Transverse colon (tissue), 4 donors: Measurements from ENCODE around the gene SPTLC3.

Experiments
- CTCF ChIP-seq, 5 experiments: fragments of 200-600 bp in 3 of 5; fragments of 450-650 bp in 2 of 5; sonication (generic) in 3 of 5; IDR thresholded peaks; 1 replicate in 2 of 5; 2 replicates in 3 of 5; pipeline ENCODE4 v1.5.1; 2016 to 2017; ENCODE audit warnings: antibody characterized with exemption in 5 of 5, inconsistent platforms in 3 of 5, mild to moderate bottlenecking in 2 of 5, moderate library complexity in 1 of 5
- EP300 ChIP-seq: sonication (generic); formaldehyde crosslinking; IDR thresholded peaks from one replicate; pipeline ENCODE4 v1.6.1; 2017; ENCODE audit warnings: antibody characterized with exemption, low read depth
- POLR2A ChIP-seq: fragments of 450-650 bp; IDR thresholded peaks from one replicate; pipeline ENCODE4 v1.6.1; 2016; ENCODE audit warnings: antibody characterized with exemption, mild to moderate bottlenecking, moderate library complexity
- POLR2AphosphoS5 ChIP-seq, 3 donors: sonication (generic); formaldehyde crosslinking; IDR thresholded peaks; one replicate each; pipeline ENCODE4 v1.6.1; 2016; ENCODE audit warnings: antibody characterized with exemption in 3 of 3

GRCh38 chr20:13101276-13101675, 92.5 kb downstream of the SPTLC3 start:
- TF ChIP-seq CTCF (IDR thresholded peaks at IDR 0.05) (no peak), POLR2AphosphoS5 (IDR thresholded peaks at IDR 0.05) (no peak), EP300 (no peak), POLR2A (no peak)
